ENCODE data around the gene TMEM184C. TPM values are rescaled to one million over a fixed set of nuclear protein-coding genes. Genes with fewer than 3 reads are reported as not detected.

The TMEM184C gene
- total RNA-seq, 1 donor from 2014 or later: 49.8 TPM

DNA sequence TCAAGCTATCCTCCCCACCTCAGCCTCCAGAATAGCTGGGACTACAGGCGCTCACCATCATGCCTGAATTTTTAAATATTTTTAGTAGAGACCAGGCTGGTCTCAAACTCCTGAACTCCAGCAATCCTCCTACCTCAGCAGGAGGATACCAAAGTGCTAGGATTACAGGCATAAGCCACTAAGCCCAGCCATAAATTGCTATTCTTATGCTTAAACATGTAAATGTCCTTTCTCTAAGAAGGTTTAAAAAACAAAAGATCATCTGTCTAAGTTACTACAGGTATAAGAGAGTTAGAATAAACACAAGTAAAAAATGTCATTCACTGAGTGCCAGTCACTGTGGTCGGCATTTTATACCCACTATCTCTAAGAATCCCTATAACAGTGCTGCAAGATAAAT lies 38.4 kb downstream of the TMEM184C start:
- no peaks in the 10 kb centered on the region for H3K27me3 Mint-ChIP-seq
- H3K4me1 Mint-ChIP-seq (ENCODE audit: low read depth): no peaks in the 10 kb centered on the region
- no peaks in the 10 kb centered on the region for H3K9me3 Mint-ChIP-seq (ENCODE audit: low read depth)
- no peak for DNase-seq (ENCODE audit: low spot score, unreplicated experiment)
- TF ChIP-seq, protein P1, sequence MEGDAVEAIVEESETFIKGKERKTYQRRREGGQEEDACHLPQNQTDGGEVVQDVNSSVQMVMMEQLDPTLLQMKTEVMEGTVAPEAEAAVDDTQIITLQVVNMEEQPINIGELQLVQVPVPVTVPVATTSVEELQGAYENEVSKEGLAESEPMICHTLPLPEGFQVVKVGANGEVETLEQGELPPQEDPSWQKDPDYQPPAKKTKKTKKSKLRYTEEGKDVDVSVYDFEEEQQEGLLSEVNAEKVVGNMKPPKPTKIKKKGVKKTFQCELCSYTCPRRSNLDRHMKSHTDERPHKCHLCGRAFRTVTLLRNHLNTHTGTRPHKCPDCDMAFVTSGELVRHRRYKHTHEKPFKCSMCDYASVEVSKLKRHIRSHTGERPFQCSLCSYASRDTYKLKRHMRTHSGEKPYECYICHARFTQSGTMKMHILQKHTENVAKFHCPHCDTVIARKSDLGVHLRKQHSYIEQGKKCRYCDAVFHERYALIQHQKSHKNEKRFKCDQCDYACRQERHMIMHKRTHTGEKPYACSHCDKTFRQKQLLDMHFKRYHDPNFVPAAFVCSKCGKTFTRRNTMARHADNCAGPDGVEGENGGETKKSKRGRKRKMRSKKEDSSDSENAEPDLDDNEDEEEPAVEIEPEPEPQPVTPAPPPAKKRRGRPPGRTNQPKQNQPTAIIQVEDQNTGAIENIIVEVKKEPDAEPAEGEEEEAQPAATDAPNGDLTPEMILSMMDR (IDR thresholded peaks at IDR 0.05; ENCODE audit: unreplicated experiment): no peak
- peaks cover 15% of the 10 kb centered on the region for H3K36me3 Mint-ChIP-seq (ENCODE audit: insufficient read depth)
- H3K27ac Mint-ChIP-seq: no peak overlapping the region
- H3K4me3 Mint-ChIP-seq (ENCODE audit: low read depth): no peak overlapping the region

DNA sequence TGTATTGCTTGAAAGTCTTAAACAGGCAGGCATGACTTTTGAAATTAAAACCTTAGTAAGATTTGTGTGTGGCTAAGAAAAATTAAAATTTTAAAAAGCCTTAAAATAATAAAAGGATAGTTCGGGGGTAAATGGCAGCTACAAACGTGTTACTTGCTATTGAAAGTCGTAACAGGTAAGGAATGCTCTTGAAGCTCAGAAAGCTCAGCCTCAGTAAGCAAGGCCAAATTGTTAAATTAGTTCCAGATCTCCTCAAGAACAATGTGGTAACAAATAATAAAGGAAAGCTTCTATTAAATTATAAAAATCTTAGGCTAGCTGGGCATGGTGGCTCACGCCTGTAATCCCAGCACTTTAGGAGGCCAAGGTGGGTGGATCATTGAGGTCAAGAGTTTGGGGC lies 41.3 kb downstream of the TMEM184C start:
- Mint-ChIP-seq H3K27ac (no peak overlapping the region), H3K9me3 (ENCODE audit: low read depth) (no peaks in the 10 kb centered on the region), H3K4me3 (ENCODE audit: low read depth) (no peak overlapping the region), H3K27me3 (no peaks in the 10 kb centered on the region), H3K36me3 (ENCODE audit: insufficient read depth) (peaks cover 12% of the 10 kb centered on the region), H3K4me1 (ENCODE audit: low read depth) (no peaks in the 10 kb centered on the region)
- TF ChIP-seq, protein P1 (IDR thresholded peaks at IDR 0.05; ENCODE audit: unreplicated experiment): no peak
- no peak for DNase-seq (ENCODE audit: low spot score, unreplicated experiment)

DNA sequence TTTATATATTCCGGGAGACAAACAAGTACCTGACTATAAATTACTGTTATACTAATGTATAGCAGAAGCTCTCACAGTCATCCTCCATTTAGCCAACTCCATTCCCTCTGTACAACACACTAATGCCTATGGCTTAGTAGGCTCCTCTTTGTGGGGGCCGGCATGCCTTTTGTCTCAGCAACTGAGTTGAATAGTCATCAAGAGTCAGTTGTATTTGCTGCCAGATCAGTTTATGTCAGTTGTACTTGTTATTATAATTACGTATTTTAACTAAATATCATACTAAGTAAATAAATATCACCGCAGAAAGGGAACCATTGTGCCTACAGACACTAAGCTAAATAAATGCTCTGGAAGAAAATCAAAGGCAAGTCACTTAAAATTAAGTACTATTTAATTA lies 56.9 kb downstream of the TMEM184C start:
- Mint-ChIP-seq H3K27ac (no peak overlapping the region), H3K9me3 (ENCODE audit: low read depth) (no peaks in the 10 kb centered on the region), H3K4me1 (ENCODE audit: low read depth) (no peaks in the 10 kb centered on the region), H3K27me3 (no peaks in the 10 kb centered on the region), H3K36me3 (ENCODE audit: insufficient read depth) (peaks cover 16% of the 10 kb centered on the region), H3K4me3 (ENCODE audit: low read depth) (no peak overlapping the region)
- TF ChIP-seq, protein P1 (IDR thresholded peaks at IDR 0.05; ENCODE audit: unreplicated experiment): no peak
- no peak for DNase-seq (ENCODE audit: low spot score, unreplicated experiment)

DNA sequence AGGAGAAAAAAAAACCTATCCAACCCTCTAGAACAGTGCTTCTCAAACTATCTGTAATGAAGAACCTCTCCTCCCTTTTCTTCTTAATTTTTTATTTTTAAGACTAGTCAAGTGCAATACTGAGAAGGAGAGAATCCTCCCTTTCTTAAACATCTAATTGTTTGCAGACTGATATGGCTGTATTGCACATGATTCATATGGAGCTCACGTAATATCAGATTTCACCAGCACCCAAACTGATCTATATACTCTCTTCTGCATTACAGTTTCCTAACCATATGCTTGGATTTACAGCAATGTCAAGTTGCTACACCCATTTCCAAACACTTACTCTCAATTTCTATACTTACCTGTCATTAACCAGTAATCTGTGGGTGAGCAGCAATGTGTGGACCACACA lies 57.3 kb downstream of the TMEM184C start:
- Mint-ChIP-seq H3K4me1 (ENCODE audit: low read depth) (no peaks in the 10 kb centered on the region), H3K36me3 (ENCODE audit: insufficient read depth) (peaks cover 16% of the 10 kb centered on the region), H3K27me3 (no peaks in the 10 kb centered on the region), H3K4me3 (ENCODE audit: low read depth) (no peak overlapping the region), H3K27ac (no peak overlapping the region), H3K9me3 (ENCODE audit: low read depth) (no peaks in the 10 kb centered on the region)
- no peak for DNase-seq (ENCODE audit: low spot score, unreplicated experiment)
- TF ChIP-seq, protein P1 (IDR thresholded peaks at IDR 0.05; ENCODE audit: unreplicated experiment): no peak

DNA sequence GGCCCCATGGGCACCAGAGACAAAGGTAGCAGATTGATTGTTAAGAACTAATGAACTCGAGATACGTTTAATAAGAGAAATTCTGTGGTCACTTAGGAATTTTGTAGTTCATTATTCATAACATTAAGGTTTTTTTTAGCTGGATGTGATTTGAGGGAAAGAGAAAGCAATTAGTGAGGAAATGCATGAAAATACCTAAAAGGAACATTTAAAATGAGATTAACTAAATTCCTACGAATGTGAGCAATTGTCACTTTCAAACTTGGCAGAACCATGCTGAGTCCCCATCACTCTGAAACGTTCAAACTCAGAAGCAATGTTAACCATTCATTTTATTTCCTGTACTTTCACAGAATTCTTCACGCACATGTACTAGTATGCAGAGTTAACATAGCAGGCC lies 60.9 kb downstream of the TMEM184C start:
- H3K4me3 Mint-ChIP-seq (ENCODE audit: low read depth): no peak overlapping the region
- no peak for DNase-seq (ENCODE audit: low spot score, unreplicated experiment)
- no peaks in the 10 kb centered on the region for H3K9me3 Mint-ChIP-seq (ENCODE audit: low read depth)
- no peak overlapping the region for H3K27ac Mint-ChIP-seq
- H3K27me3 Mint-ChIP-seq: no peaks in the 10 kb centered on the region
- TF ChIP-seq, protein P1 (IDR thresholded peaks at IDR 0.05; ENCODE audit: unreplicated experiment): no peak
- peaks cover 7% of the 10 kb centered on the region for H3K36me3 Mint-ChIP-seq (ENCODE audit: insufficient read depth)
- H3K4me1 Mint-ChIP-seq (ENCODE audit: low read depth): peaks cover 6% of the 10 kb centered on the region
